GM12873 (cell line): ENCODE results near the gene AUH.

Experiments
- CTCF ChIP-seq: IDR thresholded peaks from 2 replicates; pipeline ENCODE4 v1.5.1; 2012; ENCODE audit warnings: low read depth, mild to moderate bottlenecking, moderate library complexity, low read length, control low read depth; ENCODE audit not compliant: insufficient read depth; ENCODE audit errors: missing control alignments

Gene AUH

GRCh38 chr9:91391412-91391811, 29.7 kb upstream of the AUH start:
- TF ChIP-seq CTCF, result no peak

DNA sequence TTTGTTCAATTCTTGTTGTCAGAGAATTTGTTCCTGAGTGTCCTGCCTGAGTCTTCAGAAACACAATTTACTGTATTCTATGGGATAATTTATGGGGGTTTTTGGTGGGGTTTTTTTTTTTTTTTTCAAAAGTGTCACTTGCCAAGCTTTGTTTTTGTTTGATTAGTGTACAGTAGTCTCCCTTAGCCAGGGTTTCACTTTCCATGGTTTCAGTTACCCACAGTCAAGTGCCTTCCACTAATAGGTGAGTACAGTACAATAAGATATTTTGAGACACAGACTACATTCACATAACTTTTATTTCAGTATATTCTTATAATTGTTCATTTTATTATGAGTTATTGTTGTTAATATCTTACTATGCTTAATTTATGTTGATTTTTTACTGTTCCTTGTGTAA, 25.0 kb upstream of the AUH start:
- no peak for TF ChIP-seq CTCF

DNA sequence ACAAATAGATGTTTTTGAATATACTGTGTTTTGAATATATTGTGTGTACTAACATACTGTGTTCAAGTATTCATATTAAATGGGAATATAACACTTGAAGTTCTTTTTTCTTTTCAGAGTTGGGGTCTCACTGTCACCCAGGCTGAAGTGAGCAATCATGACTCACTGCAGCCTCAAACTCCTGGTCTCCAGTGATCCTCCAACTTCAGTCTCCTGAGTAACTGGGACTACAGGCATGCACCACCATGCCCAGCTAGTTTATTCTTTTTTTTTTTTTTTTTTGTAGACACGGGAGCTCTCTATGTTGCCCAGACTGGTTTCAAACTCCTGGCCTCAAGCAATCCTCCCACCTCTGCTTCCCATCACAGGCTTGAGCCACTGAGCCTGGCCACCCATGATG, 23.2 kb upstream of the AUH start:
- no peak for TF ChIP-seq CTCF

DNA sequence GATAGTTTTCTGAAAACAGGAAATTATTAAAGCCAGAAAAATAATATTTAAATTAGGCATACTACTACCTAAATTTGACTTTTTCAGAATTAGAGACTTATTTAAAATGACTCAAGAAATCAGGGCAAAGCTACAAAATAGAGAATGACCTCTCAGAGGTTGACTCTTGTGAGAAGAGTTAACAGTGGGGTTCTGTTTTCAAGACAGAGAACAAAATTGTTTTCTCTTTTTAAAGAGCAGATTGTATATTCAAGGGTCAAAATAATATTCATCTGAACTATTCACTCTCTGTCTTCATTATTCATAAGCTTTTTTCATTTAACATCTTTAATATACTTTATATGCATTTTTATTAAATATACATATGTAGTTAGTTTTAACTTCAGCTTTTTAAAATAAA, 21.9 kb upstream of the AUH start:
- no peak for TF ChIP-seq CTCF

GRCh38 chr9:91382298-91382697, 20.6 kb upstream of the AUH start:
- no peak for TF ChIP-seq CTCF

GRCh38 chr9:91379426-91379825, 17.7 kb upstream of the AUH start:
- no peak for TF ChIP-seq CTCF

- no peak for TF ChIP-seq CTCF
These were observed 17.0 kb upstream of the AUH start for GRCh38 chr9:91378695-91379127.
